CMK (cell line): ENCODE data around the gene ZNF844.
"Not testable (repeated sequence)": the region's sequence is repeated elsewhere in the genome, so short reads cannot be mapped to it uniquely, and the experiment has no call there.

ENCODE experiments used
- DNase-seq: peaks from one replicate; pipeline ENCODE4 v3.0.0-alpha.2; 2010; ENCODE audit warnings: low read depth

Gene ZNF844

DNA sequence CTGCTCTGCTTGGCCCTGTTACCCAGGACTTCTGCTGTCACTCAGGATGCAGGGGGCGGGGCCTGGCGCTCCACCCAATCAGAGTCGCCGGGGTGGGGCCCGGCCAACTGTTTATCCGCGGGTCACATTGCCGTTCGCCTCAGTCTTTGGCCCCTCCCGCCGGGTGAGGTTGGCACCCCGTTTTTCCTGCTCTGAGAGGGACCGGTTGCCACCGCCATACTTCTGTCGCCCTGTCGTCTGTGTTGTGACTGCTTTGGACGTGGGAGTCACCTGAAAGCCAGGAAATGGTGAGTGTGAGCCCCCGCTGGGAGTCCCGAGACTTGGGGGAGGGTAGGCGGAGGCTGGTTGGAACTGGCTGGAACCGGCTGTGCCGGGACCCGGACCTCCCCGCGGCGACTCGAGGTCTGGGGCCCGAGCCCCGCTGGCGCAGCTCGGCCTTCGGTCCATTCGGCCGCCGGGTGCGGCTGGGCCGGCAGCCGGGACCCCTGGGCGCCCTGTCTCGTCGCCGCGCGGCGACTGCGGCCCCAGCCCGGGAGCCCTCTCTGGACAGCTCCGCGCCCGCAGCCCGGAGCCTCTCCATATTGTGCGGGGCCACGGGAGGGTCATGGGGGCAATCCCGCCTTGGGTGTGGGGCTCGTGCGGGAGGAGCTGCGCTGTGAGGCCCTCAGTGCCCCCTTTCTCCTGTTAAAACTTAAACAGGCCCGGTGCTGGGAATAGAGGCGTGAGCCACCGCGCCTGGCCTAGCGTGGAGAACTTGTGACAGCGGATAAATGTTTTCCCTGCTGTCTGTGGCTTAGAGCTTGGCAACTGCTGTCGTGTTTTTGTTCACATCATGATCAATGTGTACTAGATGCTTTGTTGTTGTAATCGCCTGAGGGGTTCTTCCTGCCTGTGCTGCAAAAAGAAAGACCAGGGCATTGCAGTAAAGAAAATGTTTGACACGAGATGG lies at the start of gene ZNF844:
Gene ZNF844 (plus strand): TSS at position 142 of the 949 bp plus-strand sequence. CDS start 143 bp downstream, at position 285.
- DNase-seq = no peak

- DNase-seq = no peak
Observed at GRCh38 chr19:12015015-12015752, 49.3 kb upstream of the ZNF844 start.

DNA sequence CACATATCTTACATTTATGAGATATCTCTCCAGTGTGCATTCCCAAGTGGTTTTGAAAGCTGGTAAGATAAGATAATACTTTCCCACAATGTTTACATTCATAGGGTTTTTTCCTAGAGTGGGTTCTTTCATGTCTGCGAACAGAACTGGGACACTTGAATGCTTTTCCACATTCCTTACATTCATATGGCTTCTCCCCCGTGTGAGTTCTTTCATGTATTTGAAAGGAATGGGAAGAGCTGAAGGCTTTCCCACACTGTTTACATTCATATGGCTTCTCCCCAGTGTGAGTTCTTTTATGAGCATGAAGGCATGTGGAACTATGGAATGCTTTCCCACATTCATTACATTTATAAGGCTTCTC lies 48.8 kb upstream of the ZNF844 start:
- DNase-seq = no peak

- no peak for DNase-seq
Observed at GRCh38 chr19:12034198-12034597, 30.3 kb upstream of the ZNF844 start.

- no peak for DNase-seq
Observed at GRCh38 chr19:12034620-12035019, 29.9 kb upstream of the ZNF844 start.

GRCh38 chr19:12035220-12036172 lies 29.0 kb upstream of the ZNF844 start, which contains the start of gene ZNF433:
TSS of gene ZNF433 (minus strand) at chr19:12035679. CDS start at chr19:12035539, 140 bp downstream.
- peak; percentile 83 for DNase-seq

GRCh38 chr19:12042893-12043292 lies 21.6 kb upstream of the ZNF844 start:
- no peak for DNase-seq

GRCh38 chr19:12043752-12044422 lies 20.6 kb upstream of the ZNF844 start:
- no peak for DNase-seq

GRCh38 chr19:12047868-12048267 lies 16.7 kb upstream of the ZNF844 start:
- DNase-seq = no peak

- DNase-seq = no peak
Observed at GRCh38 chr19:12052091-12052496, 12.4 kb upstream of the ZNF844 start.

DNA sequence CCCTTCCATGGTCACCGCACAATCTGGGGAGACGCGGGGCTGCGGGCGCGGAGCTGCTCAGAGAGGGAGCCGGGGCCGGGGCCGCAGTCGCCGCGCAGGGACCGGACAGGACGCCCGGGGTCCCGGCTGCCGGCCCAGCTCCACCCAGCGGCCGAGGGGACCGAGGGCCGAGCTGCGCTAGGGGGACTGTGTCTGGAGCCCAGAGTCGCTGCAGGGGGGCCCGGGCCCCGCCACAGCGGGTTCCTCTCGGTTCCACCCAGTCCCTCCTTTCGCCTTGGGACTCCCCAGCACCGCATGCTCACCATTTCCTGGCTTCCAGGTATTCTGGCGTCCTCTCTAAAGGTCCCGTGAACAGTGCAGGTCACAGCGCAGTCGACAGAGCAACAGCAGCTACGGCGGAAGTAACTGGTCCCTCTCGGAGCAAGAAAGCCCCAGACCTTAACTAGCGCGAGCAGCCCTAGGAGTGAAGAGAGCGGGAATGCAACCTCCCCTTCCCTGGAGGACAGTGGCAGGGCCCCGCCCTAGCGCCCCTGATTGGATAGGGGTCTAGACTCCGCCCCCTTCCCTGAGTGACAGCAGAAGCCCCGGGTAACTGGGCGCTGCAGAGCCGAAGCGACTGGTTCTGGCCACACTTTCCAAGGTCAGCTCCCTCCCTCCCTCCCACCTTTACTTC lies 11.9 kb upstream of the ZNF844 start, which contains the start of gene ZNF878:
Gene ZNF878 (minus strand): TSS at position 465 of the 673 bp plus-strand sequence. CDS start 160 bp downstream, at position 305.
- DNase-seq = peak; percentile 91

- no peak for DNase-seq
Observed at GRCh38 chr19:12055784-12056183, 8.7 kb upstream of the ZNF844 start.

DNA sequence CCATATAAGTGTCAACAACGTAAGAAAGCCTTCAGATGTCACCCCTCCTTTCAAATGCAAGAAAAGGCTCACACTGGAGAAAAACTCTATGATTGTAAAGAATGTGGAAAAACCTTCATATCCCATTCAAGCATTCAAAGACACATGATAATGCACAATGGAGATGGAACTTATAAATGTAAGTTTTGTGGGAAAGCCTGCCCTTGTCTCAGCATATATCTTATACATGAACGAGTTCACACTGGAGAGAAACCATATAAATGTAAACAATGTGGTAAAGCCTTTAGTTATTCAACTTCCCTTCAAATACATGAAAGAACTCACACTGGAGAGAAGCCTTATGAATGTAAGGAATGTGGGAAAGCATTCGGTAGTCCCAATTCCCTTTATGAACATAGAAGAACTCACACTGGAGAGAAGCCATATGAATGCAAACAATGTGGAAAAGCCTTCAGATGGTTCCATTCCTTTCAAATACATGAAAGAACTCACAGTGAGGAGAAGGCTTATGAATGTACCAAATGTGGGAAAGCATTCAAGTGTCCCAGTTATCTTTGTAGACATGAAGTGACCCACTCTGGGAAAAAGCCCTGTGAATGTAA lies 11.1 kb downstream of the ZNF844 start:
- DNase-seq = no peak

- DNase-seq = not testable (repeated sequence)
Observed at GRCh38 chr19:12076331-12076730, 11.8 kb downstream of the ZNF844 start.

DNA sequence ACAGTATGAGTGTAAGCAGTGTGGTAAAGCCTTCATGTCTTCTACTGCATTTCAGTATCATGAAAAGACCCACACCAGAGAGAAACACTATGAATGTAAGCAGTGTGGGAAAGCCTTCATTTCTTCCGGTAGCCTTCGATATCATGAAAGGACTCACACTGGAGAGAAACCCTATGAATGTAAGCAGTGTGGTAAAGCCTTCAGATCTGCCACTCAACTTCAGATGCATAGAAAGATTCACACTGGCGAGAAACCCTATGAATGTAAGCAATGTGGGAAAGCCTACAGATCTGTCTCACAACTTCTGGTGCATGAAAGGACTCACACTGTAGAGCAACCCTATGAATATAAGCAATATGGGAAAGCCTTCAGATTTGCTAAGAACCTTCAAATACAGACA lies 12.8 kb downstream of the ZNF844 start:
- no peak for DNase-seq

GRCh38 chr19:12083336-12083735 lies 18.8 kb downstream of the ZNF844 start:
- not testable (repeated sequence) for DNase-seq

GRCh38 chr19:12085074-12085818 lies 20.7 kb downstream of the ZNF844 start:
- DNase-seq = no peak

DNA sequence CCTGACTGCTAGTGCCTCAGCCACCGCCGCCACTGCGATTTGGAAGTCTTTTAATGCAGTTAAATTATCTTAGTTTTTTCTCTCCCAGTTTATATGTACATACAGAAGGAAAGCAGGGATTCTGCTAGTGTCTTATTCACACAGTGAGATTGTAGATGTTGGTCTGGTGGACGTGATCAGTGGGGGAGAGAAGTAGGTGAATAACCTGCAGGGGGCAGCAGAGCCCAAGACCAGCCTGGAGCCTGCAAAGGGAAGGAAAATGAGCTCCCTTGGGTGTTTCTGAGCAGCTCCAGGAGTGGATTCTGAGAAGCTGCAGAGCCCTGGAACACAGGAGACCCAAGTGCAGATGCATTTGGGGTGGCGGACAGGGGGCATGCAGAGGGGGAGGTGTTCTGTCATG lies 26.3 kb downstream of the ZNF844 start:
- DNase-seq = peak; percentile 65
